GM19397 (cell line): Measurements from ENCODE around the gene VASH1.

Experiments used
- ATAC-seq: cut with Tn5 transposase; IDR thresholded peaks from one replicate; pipeline ENCODE4 v1.9.1; 2021; ENCODE audit warnings: mild to moderate bottlenecking, moderate library complexity; ENCODE audit not compliant: unreplicated experiment

Gene VASH1

DNA sequence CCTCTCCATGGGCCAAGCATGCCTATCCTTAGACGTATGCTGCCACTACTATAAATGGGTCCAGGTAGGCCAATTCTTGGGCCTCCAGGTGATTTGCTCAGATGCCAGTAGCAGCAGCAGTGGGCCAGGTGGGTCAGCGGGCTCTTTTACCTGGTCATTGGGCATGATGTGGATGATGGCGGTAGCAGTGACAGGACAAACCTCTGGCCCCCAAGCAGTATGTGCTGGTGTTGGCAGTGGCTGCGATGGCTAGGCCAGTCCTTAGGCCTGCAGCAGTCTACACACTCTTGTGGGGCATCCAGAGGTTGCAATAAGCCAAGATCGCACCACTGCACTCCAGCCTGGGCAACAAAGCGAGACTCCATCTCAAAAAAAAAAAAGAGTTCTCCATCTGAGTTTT is 19.1 kb upstream of the VASH1 start:
- ATAC-seq, result no peak

DNA sequence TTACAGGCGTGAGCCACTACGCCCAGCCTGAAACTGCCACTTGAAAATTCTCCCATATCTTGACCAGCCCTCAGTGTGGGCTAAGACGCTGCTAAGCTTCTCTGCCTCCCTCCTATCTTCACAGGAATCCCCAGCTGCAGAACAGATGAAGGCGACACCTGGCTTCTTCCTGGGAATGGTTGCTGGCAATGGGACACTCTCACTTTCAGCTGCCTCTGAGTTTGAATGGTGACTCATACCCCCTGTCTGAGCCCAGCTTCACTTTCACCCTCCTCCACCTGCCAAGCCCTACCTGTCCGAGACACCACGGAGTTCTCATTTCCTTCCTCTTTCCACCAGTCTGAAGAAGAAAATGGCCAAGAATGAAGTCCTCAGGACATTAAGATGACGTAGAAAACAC is 18.3 kb upstream of the VASH1 start:
- ATAC-seq, result no peak

DNA sequence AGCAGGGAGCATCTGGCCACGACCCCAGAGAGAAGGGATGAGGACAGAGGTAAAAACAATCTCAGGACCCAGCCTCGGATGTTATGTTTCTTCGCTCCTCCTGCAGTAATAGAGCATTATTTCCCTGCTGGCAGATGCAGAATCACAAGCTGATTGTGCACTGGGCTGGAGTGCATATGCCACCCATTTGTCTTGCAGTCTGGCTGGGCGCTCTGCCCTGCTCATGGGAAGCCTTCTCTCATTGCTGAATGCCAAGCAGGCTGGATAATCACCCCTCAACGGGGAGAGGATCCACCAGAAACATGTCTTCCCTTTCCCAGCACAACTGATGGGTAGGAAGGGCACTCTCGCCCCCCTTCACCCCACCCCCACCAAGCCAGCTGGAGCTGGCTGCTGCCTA is 8.5 kb upstream of the VASH1 start:
- ATAC-seq, result no peak

DNA sequence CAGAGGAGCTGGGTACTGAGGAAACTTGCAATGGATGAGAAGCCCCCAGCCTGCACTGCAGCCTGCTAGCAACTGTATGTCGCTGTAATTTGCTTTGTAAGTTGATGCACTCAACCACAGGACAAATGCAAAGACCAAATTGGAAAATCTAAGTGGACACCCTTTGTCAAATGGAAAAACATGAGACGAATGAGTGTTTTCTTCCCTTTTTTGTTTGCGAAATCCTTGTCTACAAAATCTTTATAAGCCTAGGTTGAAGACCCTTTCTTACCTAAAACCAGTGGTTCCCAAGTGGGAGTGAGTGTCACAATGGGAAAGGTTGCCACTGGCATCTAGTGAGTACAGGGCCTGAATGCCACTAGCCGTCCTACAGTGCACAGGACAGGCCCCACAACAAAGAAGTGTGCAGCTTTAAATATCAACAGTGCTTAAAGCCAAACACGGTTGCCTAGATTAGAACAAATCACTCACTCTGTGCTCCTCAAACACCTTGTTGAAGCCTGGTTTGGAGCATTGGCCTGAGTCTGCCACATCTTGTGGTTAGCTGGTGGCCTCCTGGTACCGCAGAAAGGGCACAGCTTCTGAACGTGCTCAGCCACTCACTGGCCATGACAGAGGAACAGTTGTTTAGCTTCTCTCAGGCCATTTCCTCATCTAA is 7.6 kb upstream of the VASH1 start:
- no peak for ATAC-seq

DNA sequence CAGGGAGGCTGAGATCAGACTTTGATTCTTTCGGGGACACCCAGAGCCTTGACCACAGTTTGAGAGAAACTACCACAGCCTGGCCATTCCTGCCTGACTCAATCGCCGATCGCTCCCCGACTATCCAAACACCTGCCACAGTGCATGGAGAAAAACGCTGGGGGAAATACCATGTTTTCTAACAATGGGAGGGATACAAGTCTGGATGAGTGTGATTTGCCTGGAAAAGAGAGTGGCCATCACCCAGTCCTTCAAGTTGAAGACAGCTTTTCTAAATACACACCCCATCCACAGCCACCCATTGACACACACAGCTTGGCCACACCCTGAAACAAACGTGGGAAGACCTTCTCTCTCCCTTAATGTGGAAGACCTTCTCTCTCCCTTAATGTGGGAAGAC is 6.7 kb upstream of the VASH1 start:
- ATAC-seq, result no peak

DNA sequence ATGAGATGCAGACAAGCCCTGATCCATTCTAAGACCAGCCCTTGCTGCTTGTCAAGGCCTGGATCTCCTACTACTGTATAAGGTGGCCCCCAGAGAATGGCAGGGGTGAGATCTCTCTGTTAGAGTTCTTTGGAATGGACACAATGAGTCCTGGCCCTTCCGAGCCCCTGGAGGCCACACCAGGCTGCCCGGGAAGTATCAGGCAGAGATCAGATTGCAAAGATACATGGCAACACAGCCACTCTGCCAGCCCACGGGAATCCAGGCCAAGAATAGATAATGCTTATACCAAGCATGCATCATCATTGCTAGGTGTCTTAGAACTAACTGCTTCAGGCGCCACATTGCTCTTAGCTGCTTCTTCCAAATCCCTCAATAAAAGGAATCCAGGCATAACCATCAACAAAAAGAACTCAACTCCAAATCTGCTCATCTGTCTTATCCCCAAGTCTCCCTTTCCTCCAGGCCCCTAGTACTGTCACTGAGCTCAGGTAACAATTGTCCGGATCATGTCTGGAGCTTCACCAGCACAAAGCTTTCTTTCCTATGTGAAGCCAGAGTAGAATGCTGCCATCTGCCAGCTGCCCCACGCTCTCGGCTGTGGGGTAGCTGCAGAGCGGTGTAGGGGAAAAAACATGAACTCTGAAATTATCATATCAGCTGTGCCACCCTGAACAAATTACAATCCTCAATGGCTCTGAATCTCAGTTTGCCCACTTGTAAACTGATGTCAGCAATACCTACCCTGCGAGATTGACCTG is 5.5 kb upstream of the VASH1 start:
- no peak for ATAC-seq

GRCh38 chr14:76756371-76756750 is 4.9 kb upstream of the VASH1 start:
- no peak for ATAC-seq

GRCh38 chr14:76759589-76759988 is 1.7 kb upstream of the VASH1 start:
- no peak for ATAC-seq

DNA sequence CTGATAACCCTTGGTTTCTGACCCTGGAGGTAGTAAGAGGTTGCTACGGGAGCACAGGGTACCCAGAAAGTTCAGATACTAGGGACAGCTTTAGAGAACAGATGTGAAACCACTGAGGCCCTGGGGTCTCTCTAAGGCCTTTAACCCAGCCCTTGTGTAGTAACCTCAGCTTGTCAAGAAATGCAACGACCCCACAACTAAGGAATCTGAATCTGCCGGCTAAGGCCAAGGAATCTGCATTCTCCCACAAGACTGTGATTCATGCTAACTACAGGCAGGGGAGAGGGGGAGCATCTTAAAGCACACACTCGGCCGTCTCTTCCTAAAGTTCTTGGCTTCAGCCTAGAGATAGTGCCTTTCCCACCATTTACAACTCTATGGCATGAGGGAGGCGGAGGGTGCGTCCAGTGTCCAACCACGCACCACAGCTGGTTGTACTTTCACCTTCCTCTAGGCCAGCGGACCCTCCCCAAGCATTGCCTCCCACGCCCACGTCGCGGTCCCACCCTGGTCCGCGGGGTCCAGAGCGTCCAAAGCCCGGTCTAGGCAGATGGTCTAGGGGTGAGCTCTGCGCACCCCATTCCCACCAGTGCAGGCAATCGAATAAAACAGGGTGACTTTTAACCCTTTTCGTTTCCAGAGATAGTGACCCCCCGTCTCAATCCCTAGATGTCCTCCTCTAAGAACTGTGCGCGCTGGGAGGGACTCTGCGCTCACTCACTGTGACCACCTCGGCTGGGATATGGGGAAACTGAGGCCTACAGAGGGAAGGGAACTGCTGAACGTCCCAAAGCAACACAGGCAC is 735 bp upstream of the VASH1 start:
- ATAC-seq, result no peak

DNA sequence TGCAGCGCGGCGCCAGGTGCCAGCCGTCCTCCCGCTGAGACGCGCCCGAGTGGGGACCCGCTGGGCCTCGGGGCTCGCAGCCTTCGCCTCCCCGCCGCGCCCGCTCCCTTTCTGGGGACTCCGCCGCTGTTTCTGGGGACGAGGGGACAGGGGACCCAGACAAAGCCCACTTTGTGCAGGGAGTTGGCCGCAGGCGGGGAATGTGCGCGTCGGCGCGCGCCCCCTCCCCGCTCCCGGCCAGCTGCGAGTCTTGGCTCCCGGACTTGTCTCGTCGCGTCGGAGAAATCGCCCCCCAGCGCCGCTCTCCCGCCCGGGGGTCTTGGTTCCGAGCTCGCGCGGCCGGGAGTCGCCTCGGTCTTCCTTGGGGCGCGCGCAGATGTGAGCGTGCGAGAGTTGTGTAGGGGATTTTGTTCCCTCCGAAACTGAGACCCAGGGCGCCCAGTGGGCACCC is 717 bp downstream of the VASH1 start:
- no peak for ATAC-seq

GRCh38 chr14:76762411-76763095 is 1.3 kb downstream of the VASH1 start:
- no peak for ATAC-seq

DNA sequence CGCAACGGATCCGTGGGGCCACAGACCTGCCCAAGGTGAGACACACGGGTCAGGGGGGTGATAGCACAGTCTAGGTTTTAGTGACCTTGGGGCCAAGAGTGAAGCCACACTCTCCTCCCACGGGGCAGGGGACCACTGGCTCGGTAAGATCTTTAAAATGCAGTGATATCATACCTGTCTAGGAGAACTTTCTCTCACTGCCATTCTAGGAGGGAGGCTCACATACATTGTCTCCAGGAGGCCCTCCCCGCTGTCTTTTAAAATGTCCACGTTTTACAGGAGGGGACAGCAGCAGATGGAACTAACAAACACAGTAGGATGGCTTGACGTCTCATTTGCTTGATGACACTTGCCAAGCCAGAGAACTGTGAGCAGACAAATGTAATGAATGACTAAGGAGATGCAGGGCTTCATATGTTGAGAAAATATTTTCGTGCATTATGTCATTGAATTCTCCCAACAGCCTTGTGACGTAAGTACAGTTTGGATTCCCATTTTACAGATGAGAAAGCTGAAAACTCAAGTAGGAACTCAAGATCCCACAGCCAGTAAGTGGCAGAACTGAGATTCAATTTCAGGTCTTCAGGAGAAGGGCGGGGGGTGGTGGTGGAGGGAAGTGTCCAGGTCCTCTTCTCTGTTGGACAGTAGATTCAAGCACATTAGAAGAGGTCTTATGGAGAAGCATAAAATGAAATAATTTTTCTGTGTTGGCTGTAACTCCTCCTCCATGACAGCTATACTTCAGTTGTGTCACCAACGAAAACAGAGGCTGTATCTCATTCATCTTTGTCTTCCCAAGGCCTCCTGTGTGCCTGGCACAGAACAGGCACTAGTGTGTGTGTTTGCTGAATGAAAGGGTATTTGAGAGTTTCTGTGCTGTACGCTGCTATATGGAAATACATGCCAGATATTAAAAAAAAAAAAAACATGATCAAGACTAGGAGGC is 2.1 kb downstream of the VASH1 start:
- no peak for ATAC-seq

GRCh38 chr14:76765461-76765931 is 4.2 kb downstream of the VASH1 start:
- ATAC-seq, result no peak

- ATAC-seq, result no peak
These were observed 6.7 kb downstream of the VASH1 start for GRCh38 chr14:76767681-76768656.

GRCh38 chr14:76768671-76769500 is 7.6 kb downstream of the VASH1 start:
- no peak for ATAC-seq

GRCh38 chr14:76769636-76770292 is 8.5 kb downstream of the VASH1 start:
- no peak for ATAC-seq
